GM12878 (cell line): Measurements from ENCODE around the gene SMIM10L1. TPM values are rescaled to one million over a fixed set of nuclear protein-coding genes. Genes with fewer than 3 reads are reported as not detected.

Experiments used
- ATAC-seq: fragments of 200-7000 bp; cut with Tn5 transposase; 3 replicates; pipeline ENCODE4 v1.9.1; 2020; ENCODE audit warnings: mild to moderate bottlenecking, moderate library complexity
- BruUV-seq: library from RNA; stranded (reverse); fragments of 400-500 nt; replicated peaks from 2 replicates; lab custom pipeline; 2021; lab: Mats Ljungman, UMichigan
- CTCF ChIA-PET: fragments of 300-600 bp; sonication (Branson Sonifier 250); formaldehyde crosslinking; extraction: SDS; loops from one replicate; lab custom pipeline; 2021; ENCODE audit warnings: inconsistent platforms; lab: Yijun Ruan, JAX
- POLR2A ChIA-PET: fragments of 350-600 bp; formaldehyde crosslinking; extraction: SDS; loops from one replicate; lab custom pipeline; 2021; ENCODE audit warnings: inconsistent platforms; lab: Charles Lee
- RAD21 ChIA-PET: fragments of 300-600 bp; sonication (Branson Sonifier 250); formaldehyde crosslinking; loops from one replicate; lab custom pipeline; 2023; ENCODE audit warnings: antibody characterized with exemption; ENCODE audit not compliant: unreplicated experiment; lab: Charles Lee
- SMC1A ChIA-PET: fragments of 300-600 bp; sonication (Branson Sonifier 250); formaldehyde crosslinking; loops from one replicate; lab custom pipeline; 2023; ENCODE audit not compliant: unreplicated experiment, uncharacterized antibody; lab: Charles Lee
- DNase-seq: peaks from one replicate; pipeline ENCODE4 v3.0.0-alpha.2; 2011; ENCODE audit warnings: low read depth, low spot score
- FAIRE-seq: peaks from 3 replicates; lab custom pipeline; 2011; peaks lifted over from hg19 to GRCh38; lab: Jason Lieb, UNC
- H2AFZ ChIP-seq: 2 replicates; pipeline ENCODE4 v1.6.0; 2011; ENCODE audit warnings: low read depth, low read length, control low read depth; ENCODE audit not compliant: control insufficient read depth
- H3K27ac ChIP-seq: 2 replicates; pipeline ENCODE4 v1.5.1; 2011; ENCODE audit warnings: control low read depth; ENCODE audit not compliant: control insufficient read depth, insufficient read depth
- H3K27me3 ChIP-seq, 2 experiments: replicated peaks in 1 of 2; 2 replicates each; pipeline versions ENCODE4 v1.6.0 to v1.6.1; 2011; ENCODE audit warnings: low read length in 1 of 2; ENCODE audit not compliant: control insufficient read depth in 2 of 2, insufficient read depth in 2 of 2
- H3K36me3 ChIP-seq, 2 experiments: 2 replicates each; pipeline ENCODE4 v1.5.1; 2011; ENCODE audit warnings: low read length in 1 of 2; ENCODE audit not compliant: control insufficient read depth in 2 of 2, insufficient read depth in 2 of 2
- H3K4me1 ChIP-seq: 2 replicates; pipeline ENCODE4 v1.6.1; 2011; ENCODE audit warnings: mild to moderate bottlenecking, low read length, moderate library complexity, mixed read lengths; ENCODE audit not compliant: control insufficient read depth, insufficient read depth
- H3K4me2 ChIP-seq: 2 replicates; pipeline ENCODE4 v1.6.0; 2011; ENCODE audit warnings: control low read depth; ENCODE audit not compliant: control insufficient read depth, insufficient read depth
- H3K4me3 ChIP-seq: fragments of 200-600 bp; sonication (generic); 2 replicates; pipeline ENCODE4 v1.5.1; 2016
- H3K79me2 ChIP-seq: 2 replicates; pipeline ENCODE4 v1.6.0; 2011; ENCODE audit warnings: low read length; ENCODE audit not compliant: control insufficient read depth, insufficient read depth
- H3K9ac ChIP-seq: 2 replicates; pipeline ENCODE4 v1.8.0; 2011; ENCODE audit warnings: low read length, control low read depth, mixed read lengths; ENCODE audit not compliant: control insufficient read depth, insufficient read depth
- H3K9me3 ChIP-seq: replicated peaks from 3 replicates; pipeline ENCODE4 v1.5.1; 2011; ENCODE audit warnings: mild to moderate bottlenecking, low read length; ENCODE audit not compliant: control insufficient read depth, insufficient read depth
- H4K20me1 ChIP-seq: 2 replicates; pipeline ENCODE4 v1.6.0; 2011; ENCODE audit not compliant: control insufficient read depth, insufficient read depth
- BHLHE40 ChIP-seq, 2 experiments: fragments of 450-650 bp in 1 of 2; IDR thresholded peaks; 2 replicates each; pipeline ENCODE4 v1.6.1; 2011 to 2017; ENCODE audit warnings: low read depth in 2 of 2, borderline replicate concordance in 1 of 2, improper control_type of control experiment in 1 of 2, low read length in 1 of 2, mild to moderate bottlenecking in 1 of 2
- CREB1 ChIP-seq: IDR thresholded peaks from 2 replicates; pipeline ENCODE4 v1.6.1; 2012; ENCODE audit warnings: low read depth, mild to moderate bottlenecking, inconsistent platforms
- HDAC6 ChIP-seq: fragments of 200-600 bp; sonication (generic); IDR thresholded peaks from one replicate; pipeline ENCODE4 v1.8.0; 2017; ENCODE audit warnings: antibody characterized with exemption; ENCODE audit not compliant: unreplicated experiment
- LARP7 ChIP-seq: fragments of 450-650 bp; IDR thresholded peaks from 2 replicates; pipeline ENCODE4 v1.6.1; 2017; ENCODE audit warnings: mild to moderate bottlenecking
- NR2C2 ChIP-seq: IDR thresholded peaks from 2 replicates; pipeline ENCODE4 v1.6.1; 2011; ENCODE audit warnings: borderline replicate concordance, low read depth; ENCODE audit not compliant: control insufficient read depth, insufficient read length
- YY1 ChIP-seq: IDR thresholded peaks from 2 replicates; pipeline ENCODE4 v1.6.1; 2011; ENCODE audit warnings: low read depth, mild to moderate bottlenecking, low read length
- ZNF24 ChIP-seq: fragments of 450-650 bp; IDR thresholded peaks from 2 replicates; pipeline ENCODE4 v1.6.1; 2017; ENCODE audit warnings: antibody characterized with exemption, mild to moderate bottlenecking
- WGBS: methylation state at CpG from one replicate; pipeline ENCODE4 v1.1.6; 2016; ENCODE audit warnings: low lambda C conversion rate; ENCODE audit not compliant: insufficient replicate concordance, insufficient coverage; ENCODE audit errors: missing lambda C conversion rate; 5-methylcytosine and 5-hydroxymethylcytosine counted together
- in situ Hi-C: fragments of 300-500 bp; cut with MboI; formaldehyde crosslinking; loops from 9 replicates; pipeline ENCODE4 v1.14.3; 2018; ENCODE audit warnings: mixed read lengths
- intact Hi-C: fragments of 100-400 bp; cut with micrococcal nuclease; formaldehyde crosslinking; loops from one replicate; pipeline ENCODE4 v1.14.2; 2022; ENCODE audit not compliant: unreplicated experiment
- polyA plus RNA-seq, 11 experiments: library from polyadenylated mRNA; depleted of rRNA in 4 of 11; unstranded in 6 of 11; stranded (reverse) in 5 of 11; fragments of >200 nt; fragmentation: Nextera tagmentation in 4 of 11; fragmentation: Illumina TruSeq in 1 of 11; extraction: Ambion mirVana in 4 of 11; extraction: Trizol in 1 of 11; gene quantifications; 1 replicate in 1 of 11; 2 replicates in 10 of 11; pipeline versions ENCODE4 v1.2.1 to v1.2.3, GENCODE V29; 2011 to 2016; ENCODE audit warnings: inconsistent platforms in 2 of 11, missing spikeins in 2 of 11, low read depth in 1 of 11
- total RNA-seq, 4 experiments: library from RNA; depleted of rRNA in 3 of 4; stranded (reverse); fragments of >200 nt in 3 of 4; fragmentation: Illumina TruSeq in 1 of 4; extraction: Trizol in 1 of 4; gene quantifications; 2 replicates each; pipeline versions ENCODE4 v1.2.1 to v1.2.3, GENCODE V29; 2013 to 2021
- TF ChIP-seq, protein P1 (sequence below): fragments of 450-650 bp; IDR thresholded peaks from 2 replicates; pipeline ENCODE4 v1.6.1; 2016; ENCODE audit warnings: mild to moderate bottlenecking
- TF ChIP-seq, protein P2 (sequence below): fragments of 450-650 bp; IDR thresholded peaks from 2 replicates; pipeline ENCODE4 v1.6.1; 2017; ENCODE audit warnings: mild to moderate bottlenecking
- TF ChIP-seq, protein P3 (sequence below): fragments of 450-650 bp; IDR thresholded peaks from 2 replicates; pipeline ENCODE4 v1.6.1; 2017; ENCODE audit warnings: low read depth, mild to moderate bottlenecking, moderate library complexity

The SMIM10L1 gene
- total and polyA plus RNA-seq, 10 of the 15 experiments (the other 5 are each of a cell fraction or from before 2014, with no cell fraction given), result 3.3 to 10.5 (median 7.6) TPM

DNA sequence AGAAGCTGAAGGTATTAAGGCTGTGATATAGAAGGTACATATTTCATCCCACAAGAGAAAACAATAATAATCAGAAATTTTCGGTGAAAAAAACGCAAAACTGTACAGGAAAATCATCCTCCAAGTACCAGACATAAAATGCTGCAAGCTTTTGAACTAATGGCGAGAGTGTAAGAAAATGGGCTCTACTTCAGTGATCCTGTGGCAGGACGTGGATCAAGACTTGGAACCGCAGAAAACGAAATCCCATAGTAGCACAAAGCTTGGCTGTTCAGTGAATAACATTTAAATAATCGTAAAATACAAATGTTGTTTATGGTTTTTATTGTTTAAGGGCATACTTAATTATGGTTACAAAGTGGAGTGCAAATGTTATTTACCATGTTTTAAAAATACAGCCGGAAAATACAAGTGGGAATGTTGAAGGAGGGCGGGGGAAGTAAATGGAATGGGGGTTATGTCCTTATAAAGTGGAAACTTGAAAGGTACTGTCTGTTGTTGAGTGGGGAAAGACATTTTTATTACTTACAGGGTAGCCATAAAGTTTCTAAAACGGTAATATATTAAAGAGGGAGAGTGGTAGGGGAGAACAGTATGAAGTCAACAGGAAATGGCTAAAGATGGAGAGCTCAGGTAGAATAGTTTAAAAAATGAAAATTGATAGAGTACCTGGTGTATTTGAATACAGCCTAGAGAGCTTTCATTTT lies 1.1 kb downstream of the SMIM10L1 start:
- H3K27ac ChIP-seq, result peak overlapping the region; percentile 79
- in situ Hi-C loops, result no loop called here
- ChIA-PET SMC1A (interaction anchor here (1.1 to 3.6 kb wide), 5 partner anchors 9 to 165 kb away, joined by 3 to 20 read pairs (median 3); no protein-coding TSS in a partner anchor), CTCF (interaction anchor here (0.9 to 2.1 kb wide), 5 partner anchors 9 to 819 kb away, joined by 3 to 10 read pairs (median 3); no protein-coding TSS in a partner anchor), RAD21 (interaction anchor here (1.2 to 1.6 kb wide), 4 partner anchors 9 to 86 kb away, joined by 3 to 7 read pairs (median 3); no protein-coding TSS in a partner anchor), POLR2A (interaction anchor here (0.6 to 1.7 kb wide), 4 partner anchors 9 to 1545 kb away, joined by 3 to 7 read pairs (median 5); no protein-coding TSS in a partner anchor)
- DNase-seq (no peak), FAIRE-seq (no peak), ATAC-seq (no peak)
- TSS peak; percentile 86 for BruUV-seq
- peaks cover 65% of the 10 kb centered on the region for H3K79me2 ChIP-seq
- intact Hi-C loops, result no loop called here
- H3K4me3 ChIP-seq, result peak overlapping the region; percentile 65
- TF ChIP-seq, protein P1, sequence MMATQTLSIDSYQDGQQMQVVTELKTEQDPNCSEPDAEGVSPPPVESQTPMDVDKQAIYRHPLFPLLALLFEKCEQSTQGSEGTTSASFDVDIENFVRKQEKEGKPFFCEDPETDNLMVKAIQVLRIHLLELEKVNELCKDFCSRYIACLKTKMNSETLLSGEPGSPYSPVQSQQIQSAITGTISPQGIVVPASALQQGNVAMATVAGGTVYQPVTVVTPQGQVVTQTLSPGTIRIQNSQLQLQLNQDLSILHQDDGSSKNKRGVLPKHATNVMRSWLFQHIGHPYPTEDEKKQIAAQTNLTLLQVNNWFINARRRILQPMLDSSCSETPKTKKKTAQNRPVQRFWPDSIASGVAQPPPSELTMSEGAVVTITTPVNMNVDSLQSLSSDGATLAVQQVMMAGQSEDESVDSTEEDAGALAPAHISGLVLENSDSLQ, result no peak
- peak; percentile 37; the same call in 1 of the 2 replicates for TF ChIP-seq YY1
- no peak for TF ChIP-seq CREB1
- no peaks in the 10 kb centered on the region for H3K4me1 ChIP-seq
- H3K9me3 ChIP-seq, result no peaks in the 10 kb centered on the region; the same call in 2 of the 3 replicates
- no peaks in the 10 kb centered on the region for H3K27me3 ChIP-seq
- peak overlapping the region; percentile 49 for H3K4me2 ChIP-seq
- 2% methylated on average over 10 of the region's 10 CpGs for WGBS
- H3K36me3 ChIP-seq, result no peaks in the 10 kb centered on the region
- peak overlapping the region; percentile 82 for H2AFZ ChIP-seq
- peak overlapping the region; percentile 77 for H3K9ac ChIP-seq
- no peaks in the 10 kb centered on the region for H4K20me1 ChIP-seq

DNA sequence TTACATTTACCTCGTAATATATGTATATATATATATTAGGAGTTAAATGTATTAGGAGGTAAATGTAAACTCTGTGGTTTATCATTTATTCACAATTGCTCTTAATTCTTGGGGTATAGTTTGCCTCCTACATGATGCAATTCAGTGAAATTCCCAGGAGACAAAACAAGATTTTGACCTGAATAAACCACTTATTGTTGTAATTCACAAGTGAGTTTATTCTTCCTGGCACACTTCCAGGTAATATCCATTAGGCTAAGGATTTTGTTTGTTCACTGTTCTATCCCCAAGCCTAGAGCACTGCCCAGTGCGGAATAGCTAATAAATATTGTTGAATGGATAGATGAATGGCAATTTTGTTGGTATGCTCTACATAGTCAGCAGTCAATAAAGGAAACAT lies 3.0 kb downstream of the SMIM10L1 start:
- Histone ChIP-seq H3K4me3 (no peak overlapping the region), H4K20me1 (no peaks in the 10 kb centered on the region), H2AFZ (no peak overlapping the region), H3K4me2 (no peak overlapping the region), H3K27ac (no peak overlapping the region), H3K9ac (no peak overlapping the region), H3K79me2 (peaks cover 51% of the 10 kb centered on the region), H3K27me3 (no peaks in the 10 kb centered on the region), H3K4me1 (no peaks in the 10 kb centered on the region), H3K36me3 (no peaks in the 10 kb centered on the region), H3K9me3 (no peaks in the 10 kb centered on the region; the same call in 2 of the 3 replicates)
- intact Hi-C loops (no loop called here), in situ Hi-C loops (no loop called here)
- no TSS peak for BruUV-seq
- ATAC-seq (no peak), DNase-seq (no peak), FAIRE-seq (no peak)
- ChIA-PET CTCF (interaction anchor here (0.5 kb wide), 1 partner anchor 783 kb away, joined by 4 read pairs; no protein-coding TSS in a partner anchor), SMC1A (interaction anchor here (1.4 to 3.6 kb wide), 3 partner anchors 8 to 16 kb away, joined by 3 to 20 read pairs (median 3); no protein-coding TSS in a partner anchor), POLR2A (interaction anchor here (0.7 to 1.4 kb wide), 3 partner anchors 10 to 629 kb away, joined by 3 to 4 read pairs (median 4); no protein-coding TSS in a partner anchor), RAD21 (no interaction called here)
- 100% methylated on average over 2 of the region's 2 CpGs for WGBS
- TF ChIP-seq, protein P2, sequence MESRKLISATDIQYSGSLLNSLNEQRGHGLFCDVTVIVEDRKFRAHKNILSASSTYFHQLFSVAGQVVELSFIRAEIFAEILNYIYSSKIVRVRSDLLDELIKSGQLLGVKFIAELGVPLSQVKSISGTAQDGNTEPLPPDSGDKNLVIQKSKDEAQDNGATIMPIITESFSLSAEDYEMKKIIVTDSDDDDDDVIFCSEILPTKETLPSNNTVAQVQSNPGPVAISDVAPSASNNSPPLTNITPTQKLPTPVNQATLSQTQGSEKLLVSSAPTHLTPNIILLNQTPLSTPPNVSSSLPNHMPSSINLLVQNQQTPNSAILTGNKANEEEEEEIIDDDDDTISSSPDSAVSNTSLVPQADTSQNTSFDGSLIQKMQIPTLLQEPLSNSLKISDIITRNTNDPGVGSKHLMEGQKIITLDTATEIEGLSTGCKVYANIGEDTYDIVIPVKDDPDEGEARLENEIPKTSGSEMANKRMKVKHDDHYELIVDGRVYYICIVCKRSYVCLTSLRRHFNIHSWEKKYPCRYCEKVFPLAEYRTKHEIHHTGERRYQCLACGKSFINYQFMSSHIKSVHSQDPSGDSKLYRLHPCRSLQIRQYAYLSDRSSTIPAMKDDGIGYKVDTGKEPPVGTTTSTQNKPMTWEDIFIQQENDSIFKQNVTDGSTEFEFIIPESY, result no peak
- TF ChIP-seq HDAC6 (no peak), BHLHE40 (IDR thresholded peaks at IDR 0.05; ENCODE audit: borderline replicate concordance in 1 of 2, low read depth in 2 of 2, low read length in 1 of 2) (no peak), NR2C2 (no peak), ZNF24 (no peak), LARP7 (no peak)
- TF ChIP-seq, protein P3, sequence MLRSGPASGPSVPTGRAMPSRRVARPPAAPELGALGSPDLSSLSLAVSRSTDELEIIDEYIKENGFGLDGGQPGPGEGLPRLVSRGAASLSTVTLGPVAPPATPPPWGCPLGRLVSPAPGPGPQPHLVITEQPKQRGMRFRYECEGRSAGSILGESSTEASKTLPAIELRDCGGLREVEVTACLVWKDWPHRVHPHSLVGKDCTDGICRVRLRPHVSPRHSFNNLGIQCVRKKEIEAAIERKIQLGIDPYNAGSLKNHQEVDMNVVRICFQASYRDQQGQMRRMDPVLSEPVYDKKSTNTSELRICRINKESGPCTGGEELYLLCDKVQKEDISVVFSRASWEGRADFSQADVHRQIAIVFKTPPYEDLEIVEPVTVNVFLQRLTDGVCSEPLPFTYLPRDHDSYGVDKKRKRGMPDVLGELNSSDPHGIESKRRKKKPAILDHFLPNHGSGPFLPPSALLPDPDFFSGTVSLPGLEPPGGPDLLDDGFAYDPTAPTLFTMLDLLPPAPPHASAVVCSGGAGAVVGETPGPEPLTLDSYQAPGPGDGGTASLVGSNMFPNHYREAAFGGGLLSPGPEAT, result no peak
